SU-DHL-6 (cell line): ENCODE measurements around the gene HDAC5.

ENCODE experiments used
- H2AFZ ChIP-seq: fragments of 200-600 bp; sonication (generic); 2 replicates; pipeline ENCODE4 v1.6.1; 2014; ENCODE audit warnings: low read depth, mild to moderate bottlenecking, moderate library complexity, mixed read lengths, antibody characterized with exemption, low read length; ENCODE audit not compliant: severe bottlenecking
- H3F3A ChIP-seq: fragments of 200-600 bp; shearing (Covaris generic); 2 replicates; pipeline ENCODE4 v1.6.0; 2016; ENCODE audit warnings: antibody characterized with exemption, mild to moderate bottlenecking; ENCODE audit not compliant: insufficient read depth
- H3K27ac ChIP-seq: fragments of 200-600 bp; sonication (generic); 2 replicates; pipeline ENCODE4 v1.5.1; 2016; ENCODE audit warnings: low read depth, mild to moderate bottlenecking, low read length, moderate library complexity, mixed read lengths
- H3K27me3 ChIP-seq: fragments of 200-600 bp; sonication (generic), shearing (Covaris generic); 2 replicates; pipeline ENCODE4 v1.6.0; 2014; ENCODE audit warnings: mild to moderate bottlenecking, low read length
- H3K36me3 ChIP-seq: fragments of 200-600 bp; sonication (generic); 2 replicates; pipeline ENCODE4 v1.6.1; 2014; ENCODE audit warnings: mild to moderate bottlenecking, low read length, mixed read lengths
- H3K4me2 ChIP-seq: fragments of 300-600, 200-600 bp; shearing (Covaris generic), sonication (generic); 2 replicates; pipeline ENCODE4 v1.6.0; 2014; ENCODE audit warnings: low read length, low read depth, mild to moderate bottlenecking; ENCODE audit not compliant: poor library complexity, severe bottlenecking
- H3K4me3 ChIP-seq: fragments of 200-600 bp; sonication (generic); 2 replicates; pipeline ENCODE4 v1.5.1; 2014; ENCODE audit warnings: antibody characterized with exemption, low read length, mild to moderate bottlenecking, mixed read lengths; ENCODE audit not compliant: insufficient read depth, poor library complexity, severe bottlenecking
- H3K79me2 ChIP-seq: fragments of 200-600 bp; sonication (generic); 2 replicates; pipeline ENCODE4 v1.6.1; 2014; ENCODE audit warnings: mild to moderate bottlenecking, low read length, moderate library complexity; ENCODE audit not compliant: insufficient read depth
- H3K9ac ChIP-seq: fragments of 200-600 bp; sonication (generic); 2 replicates; pipeline ENCODE4 v1.7.0; 2014; ENCODE audit warnings: mild to moderate bottlenecking, low read length
- H3K9me2 ChIP-seq: fragments of 200-600 bp; sonication (generic); replicated peaks from 2 replicates; pipeline ENCODE4 v1.6.1; 2014; ENCODE audit warnings: low read length; ENCODE audit not compliant: insufficient read depth
- H3K9me3 ChIP-seq: fragments of 200-600 bp; sonication (generic); 2 replicates; pipeline ENCODE4 v1.6.1; 2014; ENCODE audit warnings: low read length, mixed read lengths; ENCODE audit not compliant: insufficient read depth
- H4K20me1 ChIP-seq: fragments of 200-600 bp; sonication (generic); 2 replicates; pipeline ENCODE4 v1.6.1; 2014; ENCODE audit warnings: low read depth, mild to moderate bottlenecking, antibody characterized with exemption, low read length, moderate library complexity, mixed read lengths
- EZH2phosphoT487 ChIP-seq: fragments of 200-600 bp; sonication (generic), shearing (Covaris generic); conservative IDR thresholded peaks from 2 replicates; pipeline ENCODE4 v1.6.1; 2018; ENCODE audit warnings: mild to moderate bottlenecking, antibody characterized with exemption, low read length, moderate library complexity, mixed read lengths
- TF ChIP-seq, protein P1 (sequence below): fragments of 200-600 bp; sonication (generic); IDR thresholded peaks from one replicate; pipeline ENCODE4 v1.5.1; 2017; ENCODE audit warnings: antibody characterized with exemption, mild to moderate bottlenecking, low read length, moderate library complexity; ENCODE audit not compliant: insufficient read depth, poor library complexity, severe bottlenecking

Gene HDAC5

DNA sequence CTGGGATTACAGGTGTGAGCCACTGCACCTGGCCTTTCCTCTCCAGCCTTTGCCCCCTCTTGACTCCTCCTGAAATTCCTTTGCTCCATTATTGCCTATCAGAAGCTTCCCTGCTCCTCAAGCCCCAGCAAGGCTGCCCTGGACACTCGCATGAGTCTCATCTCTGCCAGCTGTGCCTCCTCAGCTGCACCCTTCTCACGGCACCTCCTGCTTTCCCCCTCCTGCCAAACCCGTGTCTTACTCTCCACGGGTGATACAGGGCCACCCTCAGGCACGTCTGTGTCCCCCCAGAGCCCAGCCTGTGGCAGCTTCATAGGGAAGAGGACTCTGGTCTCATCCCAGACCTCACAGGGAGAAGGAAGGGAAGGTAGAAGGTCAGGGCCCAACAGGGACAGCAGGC is 37.5 kb downstream of the HDAC5 start:
- H3K4me3 ChIP-seq = no peak overlapping the region
- no peaks in the 10 kb centered on the region for H3F3A ChIP-seq
- H3K79me2 ChIP-seq = no peaks in the 10 kb centered on the region
- no peaks in the 10 kb centered on the region for H3K27me3 ChIP-seq
- H3K9me3 ChIP-seq = no peaks in the 10 kb centered on the region
- no peak overlapping the region for H3K27ac ChIP-seq
- H3K9ac ChIP-seq = no peak overlapping the region
- H2AFZ ChIP-seq = no peak overlapping the region
- H3K4me2 ChIP-seq = no peak overlapping the region
- H4K20me1 ChIP-seq = no peaks in the 10 kb centered on the region
- no peaks in the 10 kb centered on the region for H3K9me2 ChIP-seq
- TF ChIP-seq EZH2phosphoT487 = no peak
- TF ChIP-seq, protein P1, sequence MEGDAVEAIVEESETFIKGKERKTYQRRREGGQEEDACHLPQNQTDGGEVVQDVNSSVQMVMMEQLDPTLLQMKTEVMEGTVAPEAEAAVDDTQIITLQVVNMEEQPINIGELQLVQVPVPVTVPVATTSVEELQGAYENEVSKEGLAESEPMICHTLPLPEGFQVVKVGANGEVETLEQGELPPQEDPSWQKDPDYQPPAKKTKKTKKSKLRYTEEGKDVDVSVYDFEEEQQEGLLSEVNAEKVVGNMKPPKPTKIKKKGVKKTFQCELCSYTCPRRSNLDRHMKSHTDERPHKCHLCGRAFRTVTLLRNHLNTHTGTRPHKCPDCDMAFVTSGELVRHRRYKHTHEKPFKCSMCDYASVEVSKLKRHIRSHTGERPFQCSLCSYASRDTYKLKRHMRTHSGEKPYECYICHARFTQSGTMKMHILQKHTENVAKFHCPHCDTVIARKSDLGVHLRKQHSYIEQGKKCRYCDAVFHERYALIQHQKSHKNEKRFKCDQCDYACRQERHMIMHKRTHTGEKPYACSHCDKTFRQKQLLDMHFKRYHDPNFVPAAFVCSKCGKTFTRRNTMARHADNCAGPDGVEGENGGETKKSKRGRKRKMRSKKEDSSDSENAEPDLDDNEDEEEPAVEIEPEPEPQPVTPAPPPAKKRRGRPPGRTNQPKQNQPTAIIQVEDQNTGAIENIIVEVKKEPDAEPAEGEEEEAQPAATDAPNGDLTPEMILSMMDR = no peak
- no peaks in the 10 kb centered on the region for H3K36me3 ChIP-seq

- TF ChIP-seq, protein P1 = no peak
- TF ChIP-seq EZH2phosphoT487 = no peak
- H3K79me2 ChIP-seq = no peaks in the 10 kb centered on the region
- no peak overlapping the region for H3K27ac ChIP-seq
- no peaks in the 10 kb centered on the region for H4K20me1 ChIP-seq
- H3K36me3 ChIP-seq = no peaks in the 10 kb centered on the region
- H3K4me3 ChIP-seq = no peak overlapping the region
- H3K4me2 ChIP-seq = no peak overlapping the region
- H3K27me3 ChIP-seq = no peaks in the 10 kb centered on the region
- H3K9me3 ChIP-seq = no peaks in the 10 kb centered on the region
- H3F3A ChIP-seq = no peaks in the 10 kb centered on the region
- H3K9ac ChIP-seq = no peak overlapping the region
- H3K9me2 ChIP-seq = no peaks in the 10 kb centered on the region
- H2AFZ ChIP-seq = no peak overlapping the region
Measured at GRCh38 chr17:44084921-44085320, 38.5 kb downstream of the HDAC5 start.

GRCh38 chr17:44084131-44084538 is 39.3 kb downstream of the HDAC5 start:
- Histone ChIP-seq H3K36me3 (no peaks in the 10 kb centered on the region), H3K4me2 (no peak overlapping the region), H3K9me3 (no peaks in the 10 kb centered on the region)

More at GRCh38 chr17:44084131-44084538, 39.3 kb downstream of the HDAC5 start:
- Histone ChIP-seq H3K9me2 (no peaks in the 10 kb centered on the region), H3F3A (no peaks in the 10 kb centered on the region), H3K9ac (no peak overlapping the region), H3K27ac (no peak overlapping the region), H3K79me2 (no peaks in the 10 kb centered on the region), H4K20me1 (no peaks in the 10 kb centered on the region), H3K4me3 (no peak overlapping the region), H2AFZ (no peak overlapping the region), H3K27me3 (no peaks in the 10 kb centered on the region)
- TF ChIP-seq EZH2phosphoT487 = no peak
- TF ChIP-seq, protein P1 = peak; percentile 18
